GM12801 (cell line): ENCODE measurements around the gene MCCC2.

Experiments
- TF ChIP-seq, protein P1 (sequence below): IDR thresholded peaks from one replicate; pipeline ENCODE4 v1.5.1; 2011; ENCODE audit warnings: control low read depth; ENCODE audit not compliant: insufficient read length; ENCODE audit errors: extremely low read depth

The MCCC2 gene

DNA sequence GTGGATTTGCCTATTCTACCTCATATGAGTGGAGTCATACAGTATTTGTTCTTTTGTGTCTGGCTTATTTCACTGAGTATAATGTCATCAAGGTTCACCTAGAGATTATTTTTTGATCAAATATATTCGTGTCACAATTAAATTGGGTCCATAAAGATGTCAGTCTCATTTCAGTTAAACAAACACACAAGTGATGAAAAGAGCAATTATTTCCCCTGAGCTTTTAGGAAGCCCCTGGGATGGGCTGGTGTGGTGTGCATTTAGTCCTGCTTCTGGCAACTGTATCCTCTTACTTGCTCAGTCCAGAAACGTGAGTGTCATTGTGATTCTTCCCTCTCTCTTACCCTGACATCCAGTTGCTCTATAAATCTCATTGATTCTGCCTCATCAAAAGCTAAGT, 79.2 kb downstream of the MCCC2 start:
- TF ChIP-seq, protein P1, sequence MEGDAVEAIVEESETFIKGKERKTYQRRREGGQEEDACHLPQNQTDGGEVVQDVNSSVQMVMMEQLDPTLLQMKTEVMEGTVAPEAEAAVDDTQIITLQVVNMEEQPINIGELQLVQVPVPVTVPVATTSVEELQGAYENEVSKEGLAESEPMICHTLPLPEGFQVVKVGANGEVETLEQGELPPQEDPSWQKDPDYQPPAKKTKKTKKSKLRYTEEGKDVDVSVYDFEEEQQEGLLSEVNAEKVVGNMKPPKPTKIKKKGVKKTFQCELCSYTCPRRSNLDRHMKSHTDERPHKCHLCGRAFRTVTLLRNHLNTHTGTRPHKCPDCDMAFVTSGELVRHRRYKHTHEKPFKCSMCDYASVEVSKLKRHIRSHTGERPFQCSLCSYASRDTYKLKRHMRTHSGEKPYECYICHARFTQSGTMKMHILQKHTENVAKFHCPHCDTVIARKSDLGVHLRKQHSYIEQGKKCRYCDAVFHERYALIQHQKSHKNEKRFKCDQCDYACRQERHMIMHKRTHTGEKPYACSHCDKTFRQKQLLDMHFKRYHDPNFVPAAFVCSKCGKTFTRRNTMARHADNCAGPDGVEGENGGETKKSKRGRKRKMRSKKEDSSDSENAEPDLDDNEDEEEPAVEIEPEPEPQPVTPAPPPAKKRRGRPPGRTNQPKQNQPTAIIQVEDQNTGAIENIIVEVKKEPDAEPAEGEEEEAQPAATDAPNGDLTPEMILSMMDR = no peak

DNA sequence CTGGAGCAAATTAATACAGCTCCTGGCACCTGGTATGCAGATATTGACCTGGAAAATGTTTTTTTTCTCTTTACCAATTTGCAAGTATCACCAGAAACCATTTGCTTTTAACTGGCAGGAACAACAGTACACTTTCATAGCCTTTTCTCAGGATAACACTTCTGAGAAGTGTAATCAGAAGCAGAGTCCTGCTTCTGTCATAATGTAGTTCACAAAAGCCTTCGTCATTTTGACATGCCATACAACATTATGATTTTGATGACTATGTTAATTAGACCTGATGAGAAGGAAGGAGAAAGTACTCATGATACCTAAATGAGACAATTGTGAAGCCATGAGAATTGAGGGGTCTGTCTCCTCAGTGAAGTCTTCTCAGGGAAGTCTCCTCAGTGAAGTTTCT, 90.8 kb downstream of the MCCC2 start:
- TF ChIP-seq, protein P1 = no peak

DNA sequence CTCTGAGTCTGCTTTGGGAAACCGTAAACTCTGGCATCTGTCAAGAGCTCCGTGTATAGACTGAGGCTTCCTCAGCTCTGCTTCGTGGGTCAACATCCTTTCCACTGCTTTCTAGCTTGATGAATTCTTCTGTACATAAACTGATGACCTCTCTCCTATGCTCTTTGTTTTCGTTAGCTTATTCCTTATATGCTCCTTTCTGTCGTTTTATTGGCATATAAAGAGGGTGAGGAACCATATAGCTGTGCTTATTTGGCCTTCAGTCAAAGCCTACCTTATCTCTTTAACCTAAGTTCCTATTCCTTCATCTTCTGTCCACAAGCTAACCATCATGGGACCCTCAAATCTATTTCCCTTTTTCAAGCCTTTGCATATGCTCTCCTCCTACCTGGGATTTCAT, 92.6 kb downstream of the MCCC2 start:
- TF ChIP-seq, protein P1 = no peak

DNA sequence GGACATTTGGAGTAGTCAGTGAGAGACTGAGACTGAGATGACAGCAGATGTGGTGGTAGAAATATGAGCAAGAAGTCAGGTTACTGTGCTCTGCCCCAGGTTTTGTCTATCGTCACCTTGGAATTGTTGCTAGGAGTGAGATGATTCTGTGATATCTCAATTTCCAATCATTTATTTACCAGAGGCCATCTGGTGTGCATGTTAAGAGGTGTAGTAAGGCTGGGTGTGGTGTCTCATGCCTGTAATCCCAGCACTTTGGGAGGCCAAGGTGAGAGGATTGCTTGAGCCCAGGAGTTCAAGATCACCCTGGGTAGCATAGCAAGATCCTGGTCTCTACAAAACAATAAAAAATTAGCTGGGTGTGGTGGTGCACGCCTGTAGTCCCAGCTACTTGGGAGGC, 93.4 kb downstream of the MCCC2 start:
- TF ChIP-seq, protein P1 = no peak

DNA sequence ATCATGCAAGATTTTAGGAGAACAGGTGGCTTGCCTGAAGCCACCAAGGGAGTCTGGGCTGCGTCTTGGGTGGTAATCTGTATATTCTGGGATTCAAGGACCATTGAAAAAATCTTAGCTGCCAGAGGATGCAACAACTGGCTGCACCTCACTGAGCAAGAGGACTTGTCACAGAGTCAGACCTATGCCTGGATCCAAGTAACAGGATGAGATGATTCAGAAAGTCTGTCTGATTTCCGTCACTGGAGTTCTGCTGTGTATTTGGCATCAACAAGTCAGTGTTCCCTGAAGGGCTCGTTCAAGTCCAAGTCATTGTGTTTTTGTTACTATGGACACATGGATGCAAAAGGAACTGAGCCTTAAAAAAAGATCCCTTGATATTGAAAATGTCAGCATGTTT, 94.2 kb downstream of the MCCC2 start:
- TF ChIP-seq, protein P1 = no peak

DNA sequence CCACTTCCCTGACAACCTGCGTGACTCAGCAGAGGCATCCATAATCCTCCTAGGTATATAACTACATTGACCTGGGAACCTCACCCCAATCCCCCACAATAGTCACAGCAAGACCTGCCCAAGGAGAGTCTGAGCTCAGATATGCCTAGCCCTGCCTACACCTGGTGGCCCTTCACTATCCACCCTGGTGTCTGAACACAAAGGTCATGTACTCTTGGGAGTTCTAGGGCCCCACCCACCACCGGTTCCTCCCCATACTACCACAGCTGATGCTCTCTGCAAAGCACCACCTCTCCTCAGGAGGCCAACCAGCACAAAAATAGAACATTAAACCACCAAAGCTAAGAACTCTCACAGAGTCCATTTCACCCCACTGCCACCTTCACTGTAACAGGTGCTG, 97.2 kb downstream of the MCCC2 start:
- TF ChIP-seq, protein P1 = no peak

DNA sequence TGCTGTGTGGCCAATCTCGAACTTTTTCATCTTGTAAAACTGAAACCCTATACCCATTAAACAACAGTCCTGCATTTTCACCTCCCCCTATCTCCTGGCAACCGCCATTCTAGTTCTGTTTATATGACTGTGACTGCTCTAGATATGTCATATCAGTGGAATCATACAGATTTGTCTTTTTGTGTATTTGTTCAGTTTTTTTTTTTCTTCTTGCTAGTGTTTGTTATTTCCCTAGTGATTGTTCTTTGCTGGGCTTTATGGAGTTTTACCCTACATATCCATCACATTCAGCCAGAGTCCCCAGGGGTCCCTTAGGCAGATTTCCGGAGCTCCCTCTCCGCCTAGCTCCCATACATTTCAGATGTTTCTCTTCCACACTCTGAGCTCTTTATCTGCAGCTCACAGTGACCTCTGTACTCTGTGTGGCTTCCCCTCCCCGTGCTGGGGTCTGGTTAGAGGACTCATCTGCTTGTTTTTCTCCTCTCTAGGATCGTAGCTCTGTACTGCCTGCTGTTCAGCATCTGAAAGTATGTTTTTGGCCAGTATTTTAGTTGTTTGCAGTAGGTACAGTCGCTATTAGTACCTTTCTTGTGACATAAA, 106.8 kb downstream of the MCCC2 start:
- TF ChIP-seq, protein P1 = no peak
